Activated CD4-positive, alpha-beta T cell treated with anti-CD3 and anti-CD28 coated beads, Interleukin-2, amount 50 U/mL, for 1 hour (primary cell): ENCODE results near the gene KRT20.

Experiments
- DNase-seq: peaks from one replicate; pipeline ENCODE4 v3.0.0-alpha.2; 2020

KRT20 gene

GRCh38 chr17:40849723-40850122 is 35.3 kb downstream of the KRT20 start:
- DNase-seq, result no peak

GRCh38 chr17:40848583-40849235 is 36.3 kb downstream of the KRT20 start:
- DNase-seq, result no peak

GRCh38 chr17:40846515-40847144 is 38.4 kb downstream of the KRT20 start:
- no peak for DNase-seq

- no peak for DNase-seq
Observed at GRCh38 chr17:40844671-40845107, 40.4 kb downstream of the KRT20 start.

GRCh38 chr17:40843242-40843641 is 41.8 kb downstream of the KRT20 start:
- no peak for DNase-seq

- no peak for DNase-seq
Observed at GRCh38 chr17:40841246-40841645, 43.8 kb downstream of the KRT20 start.

- no peak for DNase-seq
Observed at GRCh38 chr17:40839194-40839593, 45.8 kb downstream of the KRT20 start.

GRCh38 chr17:40836020-40836419 is 49.0 kb downstream of the KRT20 start:
- no peak for DNase-seq

GRCh38 chr17:40833882-40834281 is 51.2 kb downstream of the KRT20 start:
- no peak for DNase-seq

- no peak for DNase-seq
Observed at GRCh38 chr17:40832840-40833239, 52.2 kb downstream of the KRT20 start.

- no peak for DNase-seq
Observed at GRCh38 chr17:40830085-40830776, 54.8 kb downstream of the KRT20 start.

GRCh38 chr17:40828454-40829044 is 56.5 kb downstream of the KRT20 start:
- no peak for DNase-seq

GRCh38 chr17:40827746-40828453 is 57.1 kb downstream of the KRT20 start:
- no peak for DNase-seq
